B cell (primary cell): Measurements from ENCODE around the gene ZNF471. TPM values are rescaled to one million over a fixed set of nuclear protein-coding genes. Genes with fewer than 3 reads are reported as not detected.

ENCODE experiments used
- ATAC-seq: fragments of 200-7000 bp; cut with Tn5 transposase; one replicate; pipeline ENCODE4 v1.10.0; 2021; ENCODE audit warnings: low read depth, mild to moderate bottlenecking, moderate number of reproducible peaks, moderate library complexity
- CTCF ChIA-PET: fragments of 350-600 bp; sonication (Branson Sonifier 250); formaldehyde crosslinking; loops from one replicate; lab custom pipeline; 2021; ENCODE audit warnings: antibody characterized with exemption, inconsistent platforms; lab: Charles Lee
- POLR2A ChIA-PET: fragments of 350-600 bp; sonication (Branson Sonifier 250); formaldehyde crosslinking; loops from one replicate; lab custom pipeline; 2021; ENCODE audit warnings: antibody characterized with exemption; lab: Charles Lee
- DNase-seq: peaks from one replicate; pipeline ENCODE4 v3.0.0; 2013
- H2AFZ ChIP-seq: 2 replicates; pipeline ENCODE4 v1.6.1; 2012; ENCODE audit warnings: mild to moderate bottlenecking, low read depth, low read length; ENCODE audit not compliant: insufficient read depth, poor library complexity, severe bottlenecking
- H3K27ac ChIP-seq, 2 donors: 1 replicate in 1 of 2; 2 replicates in 1 of 2; pipeline ENCODE4 v1.5.1; 2012 to 2013; ENCODE audit warnings: low read length in 2 of 2, mild to moderate bottlenecking in 2 of 2, moderate library complexity in 1 of 2
- H3K27me3 ChIP-seq, 4 experiments: fragments of 200-600 bp in 1 of 4; sonication (generic) in 1 of 4; replicated peaks in 1 of 4; 1 replicate in 2 of 4; 2 replicates in 2 of 4; pipeline versions ENCODE4 v1.6.1 to v1.7.0; 2013 to 2016; ENCODE audit warnings: low read length in 3 of 4, mild to moderate bottlenecking in 2 of 4, mixed read lengths in 1 of 4, moderate library complexity in 1 of 4; ENCODE audit not compliant: insufficient read depth in 4 of 4, control insufficient read depth in 3 of 4; ENCODE audit errors: control extremely low read depth in 1 of 4
- H3K36me3 ChIP-seq, 2 experiments: replicated peaks in 1 of 2; 1 replicate in 1 of 2; 2 replicates in 1 of 2; pipeline versions ENCODE4 v1.6.1 to v1.7.1; 2013; ENCODE audit warnings: low read length in 1 of 2; ENCODE audit not compliant: insufficient read depth in 2 of 2, control insufficient read depth in 1 of 2; ENCODE audit errors: control extremely low read depth in 1 of 2, extremely low read depth in 1 of 2
- H3K4me1 ChIP-seq, 2 donors: fragments of 200-600 bp in 1 of 2; sonication (generic) in 1 of 2; 1 replicate in 1 of 2; 2 replicates in 1 of 2; pipeline versions ENCODE4 v1.5.1 to v1.6.1; 2013 to 2017; ENCODE audit warnings: low read length in 2 of 2; ENCODE audit not compliant: control insufficient read depth in 2 of 2, insufficient read depth in 2 of 2
- H3K4me2 ChIP-seq: replicated peaks from 2 replicates; pipeline ENCODE3; 2012; ENCODE audit warnings: mild to moderate bottlenecking, low read depth, low read length; ENCODE audit not compliant: poor library complexity, severe bottlenecking
- H3K4me3 ChIP-seq, 5 experiments: fragments of 200-600 bp in 1 of 5; sonication (generic) in 1 of 5; 1 replicate in 3 of 5; 2 replicates in 2 of 5; pipeline versions ENCODE4 v1.5.1 to v1.7.0; 2011 to 2016; ENCODE audit warnings: low read length in 4 of 5, mild to moderate bottlenecking in 4 of 5, low read depth in 2 of 5, control low read depth in 1 of 5, moderate library complexity in 1 of 5; ENCODE audit not compliant: insufficient read depth in 1 of 5; ENCODE audit errors: control extremely low read depth in 1 of 5, extremely low read depth in 1 of 5
- H3K79me2 ChIP-seq: fragments of 200-600 bp; sonication (generic); one replicate; pipeline ENCODE4 v1.6.0; 2016; ENCODE audit warnings: low read length; ENCODE audit not compliant: control insufficient read depth, insufficient read depth
- H3K9ac ChIP-seq: fragments of 200-600 bp; sonication (generic); 2 replicates; pipeline ENCODE4 v1.6.1; 2017; ENCODE audit warnings: mild to moderate bottlenecking, low read length, moderate library complexity
- H3K9me3 ChIP-seq, 3 donors: one replicate each; pipeline versions ENCODE4 v1.6.1 to v1.7.1; 2013; ENCODE audit warnings: low read length in 2 of 3; ENCODE audit not compliant: control insufficient read depth in 2 of 3, insufficient read depth in 1 of 3; ENCODE audit errors: control extremely low read depth in 1 of 3
- H4K20me1 ChIP-seq: 2 replicates; pipeline ENCODE4 v1.6.0; 2012; ENCODE audit warnings: mild to moderate bottlenecking, low read length; ENCODE audit not compliant: insufficient read depth, control insufficient read depth, poor library complexity, severe bottlenecking
- H3K27ac Mint-ChIP-seq: one replicate; pipeline ENCODE4 v1.8.0; 2021; ENCODE audit warnings: mixed read lengths
- H3K27me3 Mint-ChIP-seq: one replicate; pipeline ENCODE4 v1.8.0; 2021; ENCODE audit warnings: mixed read lengths
- H3K4me1 Mint-ChIP-seq: one replicate; pipeline ENCODE4 v1.8.0; 2021; ENCODE audit warnings: mixed read lengths
- H3K4me3 Mint-ChIP-seq: one replicate; pipeline ENCODE4 v1.8.0; 2021; ENCODE audit warnings: mixed read lengths
- H3K9me3 Mint-ChIP-seq: one replicate; pipeline ENCODE4 v1.8.0; 2022; ENCODE audit warnings: mixed read lengths; ENCODE audit not compliant: insufficient read depth
- EZH2 ChIP-seq: IDR thresholded peaks from 2 replicates; pipeline ENCODE4 v1.6.1; 2012; ENCODE audit warnings: borderline replicate concordance, low read depth, mild to moderate bottlenecking, moderate library complexity, low read length; ENCODE audit not compliant: insufficient read depth, poor library complexity, severe bottlenecking
- WGBS: methylation state at CpG from one replicate; pipeline ENCODE4 v1.1.5; 2013; ENCODE audit warnings: missing lambda C conversion rate; ENCODE audit not compliant: insufficient coverage; 5-methylcytosine and 5-hydroxymethylcytosine counted together
- intact Hi-C: fragments of 100-400 bp; cut with micrococcal nuclease; formaldehyde crosslinking; loops from one replicate; pipeline ENCODE4 v1.10.0; 2022
- polyA plus RNA-seq: library from polyadenylated mRNA; depleted of rRNA; stranded (reverse); fragments of >200 nt; gene quantifications from 2 replicates; pipeline ENCODE4 v1.2.3, GENCODE V29; 2012
- total RNA-seq, 2 donors: library from RNA; stranded (reverse); fragments of 120-200 nt in 1 of 2; gene quantifications; 1 replicate in 1 of 2; 2 replicates in 1 of 2; pipeline versions ENCODE4 v1.2.3 to v1.2.4, GENCODE V29; 2013 to 2022
- TF ChIP-seq, protein P1 (sequence below): fragments of 200-600 bp; IDR thresholded peaks from one replicate; pipeline ENCODE4 v1.8.0; 2022; ENCODE audit warnings: antibody characterized with exemption, mild to moderate bottlenecking

ZNF471 gene
- total and polyA plus RNA-seq, 2 donors (not counting 1 experiment from before 2014, with no cell fraction given): 0.91 to 5.9 TPM

DNA sequence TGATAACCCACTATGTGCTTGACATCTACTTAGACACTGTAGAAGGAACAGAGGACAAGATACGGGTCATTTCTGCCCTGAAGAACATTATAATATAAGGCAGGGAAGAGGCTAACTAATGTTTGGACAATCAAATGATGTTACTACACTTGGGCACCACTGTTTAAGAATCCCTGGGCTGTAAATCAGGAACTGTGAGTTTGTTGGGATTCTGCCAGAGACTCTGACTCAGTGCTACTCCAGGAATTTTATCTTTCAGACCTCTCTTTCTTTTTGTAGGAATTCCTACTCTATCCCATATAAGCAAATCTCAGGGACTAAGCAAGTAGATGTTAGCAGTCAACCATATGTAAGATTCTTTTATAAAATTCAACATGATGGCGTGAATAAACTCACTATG, 3.1 kb upstream of the ZNF471 start:
- intact Hi-C loops: no loop called here
- ATAC-seq: no peak
- peaks cover 8% of the 10 kb centered on the region for H3K9me3 Mint-ChIP-seq

DNA sequence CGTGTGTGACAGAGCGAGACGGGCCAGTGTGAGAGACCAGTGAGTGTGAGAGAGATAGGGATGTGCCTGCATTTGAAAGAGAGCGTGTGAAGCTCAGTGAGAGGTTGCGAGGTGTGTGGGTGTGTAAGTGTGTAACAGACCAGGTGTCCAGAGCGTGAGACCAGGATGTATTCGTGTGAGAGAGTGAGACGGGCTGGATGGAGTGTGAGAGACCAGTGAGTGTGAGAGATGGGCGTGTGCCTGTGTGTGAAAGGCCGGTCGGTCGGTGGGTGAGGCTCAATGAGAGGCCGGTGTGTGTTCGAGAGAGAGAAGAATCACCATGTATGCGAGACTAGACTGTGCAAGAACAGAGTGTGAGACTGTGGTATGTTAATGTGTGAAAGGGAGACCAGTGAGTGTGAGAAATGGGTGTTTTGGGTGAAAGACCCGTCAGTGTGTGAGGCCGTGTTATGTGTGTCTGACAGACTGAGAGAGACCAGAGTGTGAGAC, 679 bp downstream of the ZNF471 start:
- H3K4me2 ChIP-seq: peak overlapping the region; percentile 91
- peak overlapping the region; percentile 89 to 97 for H3K27ac ChIP-seq
- peaks cover 10 to 13% of the 10 kb centered on the region in 2 donors for H3K4me1 ChIP-seq
- no peak for TF ChIP-seq EZH2
- TF ChIP-seq, protein P1, sequence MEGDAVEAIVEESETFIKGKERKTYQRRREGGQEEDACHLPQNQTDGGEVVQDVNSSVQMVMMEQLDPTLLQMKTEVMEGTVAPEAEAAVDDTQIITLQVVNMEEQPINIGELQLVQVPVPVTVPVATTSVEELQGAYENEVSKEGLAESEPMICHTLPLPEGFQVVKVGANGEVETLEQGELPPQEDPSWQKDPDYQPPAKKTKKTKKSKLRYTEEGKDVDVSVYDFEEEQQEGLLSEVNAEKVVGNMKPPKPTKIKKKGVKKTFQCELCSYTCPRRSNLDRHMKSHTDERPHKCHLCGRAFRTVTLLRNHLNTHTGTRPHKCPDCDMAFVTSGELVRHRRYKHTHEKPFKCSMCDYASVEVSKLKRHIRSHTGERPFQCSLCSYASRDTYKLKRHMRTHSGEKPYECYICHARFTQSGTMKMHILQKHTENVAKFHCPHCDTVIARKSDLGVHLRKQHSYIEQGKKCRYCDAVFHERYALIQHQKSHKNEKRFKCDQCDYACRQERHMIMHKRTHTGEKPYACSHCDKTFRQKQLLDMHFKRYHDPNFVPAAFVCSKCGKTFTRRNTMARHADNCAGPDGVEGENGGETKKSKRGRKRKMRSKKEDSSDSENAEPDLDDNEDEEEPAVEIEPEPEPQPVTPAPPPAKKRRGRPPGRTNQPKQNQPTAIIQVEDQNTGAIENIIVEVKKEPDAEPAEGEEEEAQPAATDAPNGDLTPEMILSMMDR: no peak
- H3K79me2 ChIP-seq: no peaks in the 10 kb centered on the region
- peaks cover 6% of the 10 kb centered on the region for H3K9me3 Mint-ChIP-seq
- ChIA-PET CTCF (no interaction called here), POLR2A (interaction anchor here (1.4 kb wide), 1 partner anchor 30 kb away, joined by 4 read pairs; no protein-coding TSS in a partner anchor)
- no peaks in the 10 kb centered on the region for H4K20me1 ChIP-seq
- no peak for ATAC-seq
- H3K36me3 ChIP-seq: no peaks in the 10 kb centered on the region
- H3K9me3 ChIP-seq: peaks cover 9 to 37% (median 33%) of the 10 kb centered on the region in 3 donors
- peak overlapping the region; percentile 45 to 77 (median 67) for H3K4me3 ChIP-seq
- peak overlapping the region; percentile 96 for H2AFZ ChIP-seq
- intact Hi-C loops: loop anchor here (1.0 kb wide), 1 partner anchor 59 kb away; the partner anchor contains the start of gene ZNF470
- no peak overlapping the region for H3K4me3 Mint-ChIP-seq
- H3K9ac ChIP-seq: peak overlapping the region; percentile 89
- H3K27me3 ChIP-seq: no peaks in the 10 kb centered on the region
- no peak for DNase-seq
- 13% methylated on average over 17 of the region's 17 CpGs for WGBS
- no peaks in the 10 kb centered on the region for H3K27me3 Mint-ChIP-seq
- H3K4me1 Mint-ChIP-seq: peaks cover 9% of the 10 kb centered on the region
- no peak overlapping the region for H3K27ac Mint-ChIP-seq

More for the DNA sequence above, 3.1 kb upstream of the ZNF471 start:
- Histone ChIP-seq H3K36me3 (no peaks in the 10 kb centered on the region), H3K4me1 (peaks cover 10 to 13% of the 10 kb centered on the region in 2 donors), H2AFZ (no peak overlapping the region), H4K20me1 (no peaks in the 10 kb centered on the region), H3K27ac (no peak overlapping the region), H3K9ac (no peak overlapping the region), H3K79me2 (no peaks in the 10 kb centered on the region), H3K27me3 (no peaks in the 10 kb centered on the region), H3K4me2 (no peak overlapping the region), H3K9me3 (peaks cover 5 to 41% (median 37%) of the 10 kb centered on the region in 3 donors), H3K4me3 (no peak overlapping the region)
- ChIA-PET POLR2A (no interaction called here), CTCF (no interaction called here)
- peaks cover 9% of the 10 kb centered on the region for H3K4me1 Mint-ChIP-seq
- no peak for DNase-seq
- no peak overlapping the region for H3K4me3 Mint-ChIP-seq
- no peak overlapping the region for H3K27ac Mint-ChIP-seq
- WGBS: no CpG with 5 or more reads among the region's 2 CpGs
- H3K27me3 Mint-ChIP-seq: no peaks in the 10 kb centered on the region
- TF ChIP-seq EZH2: no peak
- TF ChIP-seq, protein P1: no peak
